PFSK-1 (cell line): ENCODE results near the gene PTCH1.

Experiments
- POLR2AphosphoS5 ChIP-seq: IDR thresholded peaks from 2 replicates; pipeline ENCODE4 v1.6.1; 2012; ENCODE audit warnings: low read depth, mild to moderate bottlenecking, control low read depth, low read length, moderate library complexity
- TF ChIP-seq, protein P1 (sequence below), 2 experiments: IDR thresholded peaks; 2 replicates each; pipeline versions ENCODE4 v1.6.1 to v1.8.0; 2011 to 2012; ENCODE audit warnings: low read depth in 2 of 2, low read length in 2 of 2, control low read depth in 1 of 2, inconsistent platforms in 1 of 2, mild to moderate bottlenecking in 1 of 2, moderate library complexity in 1 of 2; ENCODE audit not compliant: insufficient read depth in 1 of 2

DNA sequence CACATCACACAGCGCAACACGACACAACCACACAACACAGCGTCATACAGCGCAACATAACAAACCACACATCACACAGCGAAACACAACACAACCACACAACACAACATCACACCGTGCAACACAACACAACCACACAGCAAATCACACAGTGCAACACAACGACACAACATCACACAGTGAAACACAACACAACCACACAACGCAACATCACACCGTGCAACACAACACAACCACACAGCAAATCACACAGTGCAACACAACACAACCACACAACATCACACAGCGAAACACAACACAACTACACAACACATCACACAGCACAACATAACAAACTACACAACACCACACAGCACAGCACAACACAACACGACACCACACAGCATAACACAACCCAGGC is 40.4 kb upstream of the PTCH1 start:
- TF ChIP-seq, protein P1, sequence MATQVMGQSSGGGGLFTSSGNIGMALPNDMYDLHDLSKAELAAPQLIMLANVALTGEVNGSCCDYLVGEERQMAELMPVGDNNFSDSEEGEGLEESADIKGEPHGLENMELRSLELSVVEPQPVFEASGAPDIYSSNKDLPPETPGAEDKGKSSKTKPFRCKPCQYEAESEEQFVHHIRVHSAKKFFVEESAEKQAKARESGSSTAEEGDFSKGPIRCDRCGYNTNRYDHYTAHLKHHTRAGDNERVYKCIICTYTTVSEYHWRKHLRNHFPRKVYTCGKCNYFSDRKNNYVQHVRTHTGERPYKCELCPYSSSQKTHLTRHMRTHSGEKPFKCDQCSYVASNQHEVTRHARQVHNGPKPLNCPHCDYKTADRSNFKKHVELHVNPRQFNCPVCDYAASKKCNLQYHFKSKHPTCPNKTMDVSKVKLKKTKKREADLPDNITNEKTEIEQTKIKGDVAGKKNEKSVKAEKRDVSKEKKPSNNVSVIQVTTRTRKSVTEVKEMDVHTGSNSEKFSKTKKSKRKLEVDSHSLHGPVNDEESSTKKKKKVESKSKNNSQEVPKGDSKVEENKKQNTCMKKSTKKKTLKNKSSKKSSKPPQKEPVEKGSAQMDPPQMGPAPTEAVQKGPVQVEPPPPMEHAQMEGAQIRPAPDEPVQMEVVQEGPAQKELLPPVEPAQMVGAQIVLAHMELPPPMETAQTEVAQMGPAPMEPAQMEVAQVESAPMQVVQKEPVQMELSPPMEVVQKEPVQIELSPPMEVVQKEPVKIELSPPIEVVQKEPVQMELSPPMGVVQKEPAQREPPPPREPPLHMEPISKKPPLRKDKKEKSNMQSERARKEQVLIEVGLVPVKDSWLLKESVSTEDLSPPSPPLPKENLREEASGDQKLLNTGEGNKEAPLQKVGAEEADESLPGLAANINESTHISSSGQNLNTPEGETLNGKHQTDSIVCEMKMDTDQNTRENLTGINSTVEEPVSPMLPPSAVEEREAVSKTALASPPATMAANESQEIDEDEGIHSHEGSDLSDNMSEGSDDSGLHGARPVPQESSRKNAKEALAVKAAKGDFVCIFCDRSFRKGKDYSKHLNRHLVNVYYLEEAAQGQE (IDR thresholded peaks at IDR 0.05; ENCODE audit: insufficient read depth in 1 of 2, low read depth in 2 of 2, low read length in 2 of 2) = no peak
- TF ChIP-seq POLR2AphosphoS5 = no peak
